Retinal pigment epithelial cell (primary cell): ENCODE measurements around the gene TSPEAR.

ENCODE experiments used
- DNase-seq: peaks from one replicate; pipeline ENCODE4 v3.0.0-alpha.2; 2010; ENCODE audit warnings: low read depth
- H3K4me3 ChIP-seq: 2 replicates; pipeline ENCODE4 v1.5.1; 2011; ENCODE audit warnings: mild to moderate bottlenecking, low read length, control low read depth, moderate library complexity
- CTCF ChIP-seq: conservative IDR thresholded peaks from 2 replicates; pipeline ENCODE4 v1.5.1; 2011; ENCODE audit warnings: low read depth, low read length, control low read depth, inconsistent platforms

The TSPEAR gene

GRCh38 chr21:44456915-44457736 is 254.2 kb downstream of the TSPEAR start:
- no peak for TF ChIP-seq CTCF
- no peak overlapping the region for H3K4me3 ChIP-seq
- DNase-seq: no peak

GRCh38 chr21:44456214-44456914 is 255.0 kb downstream of the TSPEAR start:
- no peak for DNase-seq
- peak overlapping the region; percentile 46 for H3K4me3 ChIP-seq
- no peak for TF ChIP-seq CTCF

GRCh38 chr21:44455524-44456213 is 255.7 kb downstream of the TSPEAR start:
- DNase-seq: no peak
- peak overlapping the region; percentile 46 for H3K4me3 ChIP-seq
- peak; percentile 26 for TF ChIP-seq CTCF

GRCh38 chr21:44454747-44455523 is 256.4 kb downstream of the TSPEAR start, which contains the start of gene LRRC3:
TSS of gene LRRC3 (plus strand) at chr21:44455510. CDS start at chr21:44456645, 1,135 bp downstream.
- H3K4me3 ChIP-seq: peak within 1 kb of the TSS; percentile 46
- peak; percentile 15 for DNase-seq
- TF ChIP-seq CTCF: no peak

- no peak overlapping the region for H3K4me3 ChIP-seq
- TF ChIP-seq CTCF: no peak
- no peak for DNase-seq
Measured at GRCh38 chr21:44454058-44454457, 257.3 kb downstream of the TSPEAR start.

- no peak for DNase-seq
- TF ChIP-seq CTCF: no peak
- H3K4me3 ChIP-seq: no peak overlapping the region
Measured at GRCh38 chr21:44453120-44453519, 258.3 kb downstream of the TSPEAR start.
